K562 (cell line): ENCODE data around the gene ZDHHC19. TPM values are rescaled to one million over a fixed set of nuclear protein-coding genes. Genes with fewer than 3 reads are reported as not detected.

Experiments
- ATAC-seq: fragments of 200-7000 bp; cut with Tn5 transposase; 3 replicates; pipeline ENCODE4 v1.9.1; 2020; ENCODE audit warnings: moderate library complexity
- BruUV-seq: library from RNA; stranded (reverse); fragments of 400-500 nt; replicated peaks from 2 replicates; lab custom pipeline; 2021; lab: Mats Ljungman, UMichigan
- CTCF ChIA-PET: fragments of 300-600 bp; formaldehyde crosslinking; extraction: SDS; loops from one replicate; lab custom pipeline; 2021; ENCODE audit warnings: low intra/inter-chr PET ratio; lab: Yijun Ruan, JAX
- POLR2A ChIA-PET: fragments of 300-600, 350-650 bp; sonication (Branson Sonifier 250); formaldehyde crosslinking; extraction: SDS; loops from one replicate; lab custom pipeline; 2021; ENCODE audit warnings: antibody characterized with exemption, inconsistent platforms; lab: Yijun Ruan, JAX
- DNase-seq, 4 experiments: peaks; one replicate each; pipeline versions ENCODE4 v3.0.0 to v3.0.0-alpha.2; 2011 to 2018; ENCODE audit warnings: low spot score in 3 of 4, mixed read lengths in 3 of 4; ENCODE audit errors: extremely low read depth in 1 of 4
- FAIRE-seq: peaks from 2 replicates; lab custom pipeline; 2011; peaks lifted over from hg19 to GRCh38; lab: Jason Lieb, UNC
- H2AFZ ChIP-seq: 2 replicates; pipeline ENCODE4 v1.6.0; 2011; ENCODE audit warnings: low read depth, low read length, control low read depth, inconsistent platforms
- H3K27ac ChIP-seq: fragments of 200-600 bp; 3 replicates; pipeline ENCODE4 v1.8.0; 2011; ENCODE audit warnings: low read depth, mild to moderate bottlenecking, control low read depth, inconsistent platforms, low read length, moderate library complexity, mixed read lengths; ENCODE audit errors: extremely low read depth
- H3K27me3 ChIP-seq, 2 experiments: fragments of 300-600 bp in 1 of 2; 2 replicates in 1 of 2; 3 replicates in 1 of 2; pipeline versions ENCODE4 v1.6.0 to v1.8.0; 2011; ENCODE audit warnings: inconsistent platforms in 2 of 2, low read length in 2 of 2, mild to moderate bottlenecking in 1 of 2, mixed read lengths in 1 of 2, moderate library complexity in 1 of 2; ENCODE audit not compliant: control insufficient read depth in 2 of 2, insufficient read depth in 2 of 2
- H3K36me3 ChIP-seq: fragments of 300-600 bp; 3 replicates; pipeline ENCODE4 v1.8.0; 2011; ENCODE audit warnings: mild to moderate bottlenecking, low read length, inconsistent platforms; ENCODE audit not compliant: control insufficient read depth, insufficient read depth
- H3K4me1 ChIP-seq, 2 experiments: fragments of 200-600 bp in 1 of 2; replicated peaks in 1 of 2; 2 replicates in 1 of 2; 3 replicates in 1 of 2; pipeline versions ENCODE4 v1.5.1 to v1.8.0; 2011; ENCODE audit warnings: inconsistent platforms in 2 of 2, low read length in 2 of 2, mild to moderate bottlenecking in 1 of 2, mixed read lengths in 1 of 2, moderate library complexity in 1 of 2; ENCODE audit not compliant: control insufficient read depth in 2 of 2, insufficient read depth in 2 of 2
- H3K4me2 ChIP-seq: 2 replicates; pipeline ENCODE4 v1.6.1; 2011; ENCODE audit warnings: low read length, control low read depth, inconsistent platforms, mixed read lengths; ENCODE audit not compliant: insufficient read depth
- H3K4me3 ChIP-seq: fragments of 200-600 bp; sonication (generic), shearing (Covaris generic); 2 replicates; pipeline ENCODE4 v1.5.1; 2016; ENCODE audit warnings: control low read depth, inconsistent platforms
- H3K79me2 ChIP-seq: fragments of 200-600 bp; 3 replicates; pipeline ENCODE4 v1.8.0; 2011; ENCODE audit warnings: low read length, inconsistent platforms; ENCODE audit not compliant: control insufficient read depth, insufficient read depth
- H3K9ac ChIP-seq, 2 experiments: 2 replicates each; pipeline versions ENCODE4 v1.6.0 to v1.6.1; 2011; ENCODE audit warnings: low read depth in 2 of 2, low read length in 2 of 2, control low read depth in 1 of 2, inconsistent platforms in 1 of 2, mild to moderate bottlenecking in 1 of 2, mixed read lengths in 1 of 2; ENCODE audit not compliant: insufficient read depth in 1 of 2
- H3K9me1 ChIP-seq: one replicate; pipeline ENCODE4 v1.6.0; 2011; ENCODE audit warnings: inconsistent platforms, mild to moderate bottlenecking, low read length, moderate library complexity; ENCODE audit not compliant: control insufficient read depth, insufficient read depth
- H3K9me3 ChIP-seq: replicated peaks from 2 replicates; pipeline ENCODE4 v1.5.1; 2011; ENCODE audit warnings: low read depth, low read length, inconsistent platforms; ENCODE audit not compliant: control insufficient read depth, insufficient read depth
- H4K20me1 ChIP-seq: replicated peaks from 2 replicates; pipeline ENCODE4 v1.6.1; 2011; ENCODE audit warnings: low read length, inconsistent platforms, mixed read lengths; ENCODE audit not compliant: control insufficient read depth, insufficient read depth
- FOXA3 ChIP-seq, 2 experiments: fragments of 450-650 bp in 1 of 2; sonication (generic) in 1 of 2; formaldehyde crosslinking; IDR thresholded peaks in 1 of 2; conservative IDR thresholded peaks in 1 of 2; 2 replicates each; pipeline versions ENCODE4 v1.4.0 to v1.8.0; 2020 to 2022; ENCODE audit warnings: mild to moderate bottlenecking in 2 of 2, missing genetic modification reagents in 1 of 2
- HDAC1 ChIP-seq, 2 experiments: fragments of 450-650 bp; IDR thresholded peaks; 2 replicates each; pipeline ENCODE4 v1.6.1; 2016 to 2017; ENCODE audit warnings: inconsistent platforms in 1 of 2, mild to moderate bottlenecking in 1 of 2, moderate library complexity in 1 of 2
- MEIS2 ChIP-seq: fragments of 450-650 bp; IDR thresholded peaks from 2 replicates; pipeline ENCODE4 v1.6.1; 2014; ENCODE audit warnings: mild to moderate bottlenecking; ENCODE audit not compliant: partially characterized antibody
- POU5F1 ChIP-seq: fragments of 150-350 bp; IDR thresholded peaks from 2 replicates; pipeline ENCODE4 v1.6.1; 2014; ENCODE audit warnings: borderline replicate concordance, low read length, low read depth, mild to moderate bottlenecking; ENCODE audit not compliant: partially characterized antibody
- RHOXF2B ChIP-seq: fragments of 250-450 bp; sonication (Bioruptor Pico); conservative IDR thresholded peaks from 2 replicates; pipeline ENCODE4 v1.5.1; 2021
- TAF15 ChIP-seq: fragments of 200-400 bp; formaldehyde crosslinking; IDR thresholded peaks from 2 replicates; pipeline ENCODE4 v1.6.1; 2017; ENCODE audit warnings: mild to moderate bottlenecking, low read depth, low read length, moderate library complexity
- THRB ChIP-seq: fragments of 450-650 bp; formaldehyde crosslinking; conservative IDR thresholded peaks from 2 replicates; pipeline ENCODE4 v1.4.0; 2022; ENCODE audit warnings: mild to moderate bottlenecking, missing genetic modification characterization
- YBX1 ChIP-seq: fragments of 450-650 bp; IDR thresholded peaks from 2 replicates; pipeline ENCODE4 v1.7.1; 2016; ENCODE audit warnings: mild to moderate bottlenecking
- ZBTB33 ChIP-seq: sonication (generic); formaldehyde crosslinking; IDR thresholded peaks from 2 replicates; pipeline ENCODE4 v1.8.1; 2023; ENCODE audit warnings: mild to moderate bottlenecking, missing genetic modification reagents
- ZNF280A ChIP-seq: fragments of 450-650 bp; IDR thresholded peaks from 2 replicates; pipeline ENCODE4 v1.6.1; 2018; ENCODE audit warnings: mild to moderate bottlenecking, low read depth; ENCODE audit not compliant: partially characterized antibody
- WGBS: fragments of 100-300 bp; shearing (Covaris generic); methylation state at CpG from one replicate; pipeline ENCODE4 v1.1.6; 2016; ENCODE audit warnings: low coverage, mixed read lengths; ENCODE audit not compliant: insufficient coverage; ENCODE audit errors: missing lambda C conversion rate; 5-methylcytosine and 5-hydroxymethylcytosine counted together
- in situ Hi-C: fragments of 300-500 bp; cut with MboI; formaldehyde crosslinking; loops from 4 replicates; pipeline ENCODE4 v1.15.0; 2018; ENCODE audit warnings: inconsistent platforms, mixed read lengths
- intact Hi-C: fragments of 100-400 bp; cut with micrococcal nuclease; formaldehyde crosslinking; loops from 2 replicates; pipeline ENCODE4 v1.14.2; 2022
- polyA plus RNA-seq, 8 experiments: library from polyadenylated mRNA; depleted of rRNA in 4 of 8; stranded (reverse) in 5 of 8; unstranded in 3 of 8; fragments of >200 nt; fragmentation: Nextera tagmentation in 2 of 8; fragmentation: Illumina TruSeq in 1 of 8; extraction: Ambion mirVana in 2 of 8; extraction: Trizol in 1 of 8; gene quantifications; 2 replicates each; pipeline versions ENCODE4 v1.2.1 to v1.2.3, GENCODE V29; 2011 to 2014; ENCODE audit warnings: inconsistent platforms in 1 of 8, missing spikeins in 1 of 8
- total RNA-seq, 7 experiments: library from RNA; depleted of rRNA in 6 of 7; stranded (reverse); fragments of >200 nt in 6 of 7; fragmentation: Illumina TruSeq in 2 of 7; extraction: Trizol in 2 of 7; gene quantifications; 2 replicates each; pipeline versions ENCODE4 v1.2.1 to v1.2.3, GENCODE V29; 2011 to 2021; ENCODE audit warnings: low replicate concordance in 1 of 7

The ZDHHC19 gene
- total and polyA plus RNA-seq, 9 of the 15 experiments (the other 6 are each of a cell fraction or from before 2014, with no cell fraction given), result 0.40 to 5.5 (median 1.1) TPM

- CTCF ChIA-PET, result no interaction called here
- POLR2A ChIA-PET, result no interaction called here
- peaks cover 2% of the 10 kb centered on the region; the same call in 1 of the 2 replicates for H3K9me3 ChIP-seq
Measured at GRCh38 chr3:196150481-196150880, 60.7 kb downstream of the ZDHHC19 start.

GRCh38 chr3:196149831-196150301 lies 61.3 kb downstream of the ZDHHC19 start:
- BruUV-seq, result no TSS peak
- POLR2A ChIA-PET, result no interaction called here
- no peak overlapping the region for H2AFZ ChIP-seq
- intact Hi-C loops, result no loop called here
- CTCF ChIA-PET, result no interaction called here
- H3K9me3 ChIP-seq, result peaks cover 2% of the 10 kb centered on the region; the same call in 1 of the 2 replicates
- WGBS, result 81% methylated on average over 7 of the region's 7 CpGs
- peaks cover 5% of the 10 kb centered on the region; the same call in 2 of the 3 replicates for H3K79me2 ChIP-seq
- no peaks in the 10 kb centered on the region; the same call in 2 of the 3 replicates for H3K36me3 ChIP-seq
- H3K4me3 ChIP-seq, result no peak overlapping the region
- peaks cover 18 to 19% of the 10 kb centered on the region in 2 experiments for H3K4me1 ChIP-seq
- no peaks in the 10 kb centered on the region for H4K20me1 ChIP-seq
- no peak for ATAC-seq
- no peak for DNase-seq
- H3K9me1 ChIP-seq, result no peaks in the 10 kb centered on the region
- no peak overlapping the region for H3K9ac ChIP-seq
- no peaks in the 10 kb centered on the region for H3K27me3 ChIP-seq
- in situ Hi-C loops, result no loop called here
- no peak overlapping the region for H3K27ac ChIP-seq
- H3K4me2 ChIP-seq, result no peak overlapping the region
- peak; percentile 19 for FAIRE-seq
- no peak for TF ChIP-seq POU5F1
- peak; percentile 36 for TF ChIP-seq ZNF280A
- no peak for TF ChIP-seq TAF15
- TF ChIP-seq HDAC1 (IDR thresholded peaks at IDR 0.05), result no peak
- TF ChIP-seq ZBTB33 (CRISPR knock-in tag), result peak; percentile 91
- peak; percentile 77 for TF ChIP-seq MEIS2
- no peak for TF ChIP-seq THRB
- TF ChIP-seq FOXA3 (CRISPR knock-in tag; conservative IDR thresholded peaks at IDR 0.05 in 1 of 2, IDR thresholded peaks at IDR 0.05 in 1 of 2), result peak in 1 of 2 experiments; percentile 43; a peak in 1 of 4 replicates

More at GRCh38 chr3:196150481-196150880, 60.7 kb downstream of the ZDHHC19 start:
- Histone ChIP-seq H3K27me3 (no peaks in the 10 kb centered on the region), H3K4me2 (no peak overlapping the region), H4K20me1 (no peaks in the 10 kb centered on the region), H3K9ac (no peak overlapping the region), H3K9me1 (no peaks in the 10 kb centered on the region), H3K79me2 (0 out of 3 replicates have a peak, but pooled peaks cover under 1% of the 10 kb centered on the region)
- no peak for ATAC-seq
- no TSS peak for BruUV-seq
- DNase-seq, result no peak
- TF ChIP-seq RHOXF2B (CRISPR knock-in tag), result no peak
- no peak for TF ChIP-seq YBX1
- TF ChIP-seq, all 486 proteins: peak for 0
- in situ Hi-C loops (no loop called here), intact Hi-C loops (no loop called here)
- no peak overlapping the region for H3K4me3 ChIP-seq
- WGBS, result 67% methylated on average over 3 of the region's 3 CpGs
- no peaks in the 10 kb centered on the region; the same call in 2 of the 3 replicates for H3K36me3 ChIP-seq
- H3K27ac ChIP-seq, result no peak overlapping the region
- no peak for FAIRE-seq
- H3K4me1 ChIP-seq, result peaks cover 13% of the 10 kb centered on the region in 2 experiments
- H2AFZ ChIP-seq, result no peak overlapping the region
